IPS DF 6.9 (cell line): ENCODE measurements around the gene ROR1.

Source experiments
- DNase-seq: peaks from one replicate; pipeline ENCODE4 v3.0.0-alpha.2; 2013; ENCODE audit warnings: low read depth, low spot score
- H3K27ac ChIP-seq: one replicate; pipeline ENCODE4 v1.5.1; 2013; ENCODE audit warnings: low read length, control low read depth
- H3K27me3 ChIP-seq: 2 replicates; pipeline ENCODE4 v1.6.1; 2013; ENCODE audit warnings: mild to moderate bottlenecking, low read length; ENCODE audit not compliant: control insufficient read depth, insufficient read depth
- H3K36me3 ChIP-seq: 2 replicates; pipeline ENCODE4 v1.6.1; 2013; ENCODE audit warnings: low read length; ENCODE audit not compliant: control insufficient read depth, insufficient read depth
- H3K4me1 ChIP-seq: 2 replicates; pipeline ENCODE4 v1.6.1; 2013; ENCODE audit warnings: low read length; ENCODE audit not compliant: control insufficient read depth, insufficient read depth
- H3K4me3 ChIP-seq: 2 replicates; pipeline ENCODE4 v1.5.1; 2013; ENCODE audit warnings: mild to moderate bottlenecking, low read length
- H3K9me3 ChIP-seq: 2 replicates; pipeline ENCODE4 v1.6.1; 2013; ENCODE audit warnings: low read length, inconsistent platforms; ENCODE audit not compliant: control insufficient read depth, insufficient read depth
- WGBS: extraction: QIAGEN DNeasy Blood & Tissue Kit; methylation state at CpG from one replicate; pipeline ENCODE4 v1.1.7; 2013; ENCODE audit warnings: mixed read lengths, missing lambda C conversion rate; ENCODE audit not compliant: insufficient read length, insufficient coverage; 5-methylcytosine and 5-hydroxymethylcytosine counted together

Gene ROR1

DNA sequence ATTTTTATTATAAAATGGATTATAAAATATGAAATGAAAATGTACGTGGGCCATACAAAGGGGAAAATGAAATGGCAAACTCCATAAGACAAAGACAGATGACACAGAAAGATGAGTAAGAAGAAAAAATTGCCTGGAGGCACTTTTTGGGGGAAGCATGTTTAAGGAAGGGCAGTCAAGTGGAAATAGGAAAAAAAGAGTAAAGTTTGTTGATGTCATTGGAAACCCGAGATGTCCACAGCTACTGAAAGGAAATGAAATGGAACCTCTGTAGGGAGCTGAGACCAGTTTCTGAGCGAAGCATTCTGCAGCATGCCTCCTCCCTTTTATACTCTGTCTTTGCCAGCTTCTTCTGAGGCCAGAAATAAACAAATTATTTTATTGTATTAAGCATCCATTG lies 226.2 kb downstream of the ROR1 start:
- 100% methylated on average over 1 of the region's 3 CpGs for WGBS
- Histone ChIP-seq H3K4me3 (no peak overlapping the region), H3K27ac (no peak overlapping the region), H3K4me1 (no peaks in the 10 kb centered on the region), H3K27me3 (no peaks in the 10 kb centered on the region), H3K9me3 (no peaks in the 10 kb centered on the region), H3K36me3 (no peaks in the 10 kb centered on the region)
- no peak for DNase-seq

DNA sequence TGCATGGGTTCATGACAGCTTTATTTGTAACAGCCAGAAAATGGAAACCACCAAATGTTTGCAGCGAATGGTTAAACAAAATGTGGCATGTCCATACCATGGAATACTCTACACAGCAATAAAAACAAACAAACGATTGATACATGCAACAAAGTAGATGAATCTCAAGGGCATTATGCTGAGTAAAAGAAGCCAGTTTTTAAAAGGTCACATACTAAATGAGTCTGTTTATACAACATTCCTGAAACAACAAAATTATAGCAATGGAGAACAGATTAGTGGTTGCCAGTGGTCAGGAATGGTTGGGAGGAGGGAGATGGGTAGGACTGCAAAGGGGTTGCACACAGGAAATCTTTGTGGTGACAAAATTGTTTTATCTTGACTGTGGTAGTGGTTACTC lies 227.2 kb downstream of the ROR1 start:
- Histone ChIP-seq H3K27me3 (no peaks in the 10 kb centered on the region), H3K36me3 (no peaks in the 10 kb centered on the region), H3K4me1 (no peaks in the 10 kb centered on the region), H3K9me3 (no peaks in the 10 kb centered on the region), H3K4me3 (no peak overlapping the region), H3K27ac (no peak overlapping the region)
- WGBS, result no CpG with 5 or more reads among the region's 2 CpGs
- no peak for DNase-seq

DNA sequence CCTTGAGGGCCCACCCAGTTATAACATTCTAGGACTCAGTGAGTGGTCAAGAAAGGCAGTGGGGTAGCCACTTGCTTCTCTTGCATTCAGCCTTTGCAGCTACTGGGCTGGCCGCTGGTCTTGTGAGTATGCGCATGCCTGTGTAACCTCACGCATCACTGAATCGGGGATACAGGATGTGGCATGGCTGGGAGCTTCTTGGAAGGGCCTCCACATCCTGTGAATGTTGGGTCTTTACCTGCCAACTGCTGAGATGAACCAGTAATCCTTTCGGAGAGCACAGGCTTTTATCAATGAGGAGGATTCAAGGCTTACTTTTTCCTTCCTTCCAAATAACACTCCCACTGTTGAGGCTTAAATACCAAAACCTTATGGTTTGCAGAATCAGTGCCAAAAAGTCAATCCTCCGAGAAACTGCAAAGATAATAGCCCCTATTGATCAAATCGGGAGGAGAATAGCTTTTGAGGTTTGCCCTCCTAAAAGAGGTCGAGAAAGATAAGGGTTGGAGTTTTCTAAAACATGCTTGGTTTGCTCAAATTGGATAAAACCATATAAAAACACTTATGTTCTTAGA lies 230.7 kb downstream of the ROR1 start:
- Histone ChIP-seq H3K27ac (no peak overlapping the region), H3K9me3 (no peaks in the 10 kb centered on the region), H3K27me3 (no peaks in the 10 kb centered on the region), H3K4me3 (no peak overlapping the region), H3K36me3 (no peaks in the 10 kb centered on the region; the same call in 1 of the 2 replicates), H3K4me1 (peaks cover 2% of the 10 kb centered on the region; the same call in 1 of the 2 replicates)
- no peak for DNase-seq
- no CpG with 5 or more reads among the region's 8 CpGs for WGBS

DNA sequence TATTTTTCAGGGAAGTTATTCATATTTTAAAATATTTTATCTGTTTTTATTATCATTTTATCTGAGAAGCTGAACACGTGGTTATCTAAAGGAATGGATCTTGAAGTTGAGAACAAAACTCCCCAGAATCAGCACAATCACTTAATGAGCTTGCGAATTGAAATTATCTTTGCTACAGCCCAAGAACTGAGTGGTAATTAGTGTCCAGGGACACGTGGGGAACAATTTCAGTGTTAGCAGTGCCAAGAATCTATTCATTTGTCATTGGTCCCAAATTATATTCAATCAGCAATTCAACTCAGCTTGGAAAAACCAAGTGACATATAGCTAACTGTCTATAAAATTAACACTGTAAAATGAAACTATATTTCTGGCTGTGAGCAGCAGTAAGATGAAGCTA lies 232.0 kb downstream of the ROR1 start:
- H3K4me1 ChIP-seq, result peaks cover 2% of the 10 kb centered on the region; the same call in 1 of the 2 replicates
- no peaks in the 10 kb centered on the region; the same call in 1 of the 2 replicates for H3K36me3 ChIP-seq
- H3K27ac ChIP-seq, result no peak overlapping the region
- WGBS, result no CpG with 5 or more reads among the region's 3 CpGs
- DNase-seq, result no peak
- no peaks in the 10 kb centered on the region for H3K27me3 ChIP-seq
- no peak overlapping the region for H3K4me3 ChIP-seq
- no peaks in the 10 kb centered on the region for H3K9me3 ChIP-seq

DNA sequence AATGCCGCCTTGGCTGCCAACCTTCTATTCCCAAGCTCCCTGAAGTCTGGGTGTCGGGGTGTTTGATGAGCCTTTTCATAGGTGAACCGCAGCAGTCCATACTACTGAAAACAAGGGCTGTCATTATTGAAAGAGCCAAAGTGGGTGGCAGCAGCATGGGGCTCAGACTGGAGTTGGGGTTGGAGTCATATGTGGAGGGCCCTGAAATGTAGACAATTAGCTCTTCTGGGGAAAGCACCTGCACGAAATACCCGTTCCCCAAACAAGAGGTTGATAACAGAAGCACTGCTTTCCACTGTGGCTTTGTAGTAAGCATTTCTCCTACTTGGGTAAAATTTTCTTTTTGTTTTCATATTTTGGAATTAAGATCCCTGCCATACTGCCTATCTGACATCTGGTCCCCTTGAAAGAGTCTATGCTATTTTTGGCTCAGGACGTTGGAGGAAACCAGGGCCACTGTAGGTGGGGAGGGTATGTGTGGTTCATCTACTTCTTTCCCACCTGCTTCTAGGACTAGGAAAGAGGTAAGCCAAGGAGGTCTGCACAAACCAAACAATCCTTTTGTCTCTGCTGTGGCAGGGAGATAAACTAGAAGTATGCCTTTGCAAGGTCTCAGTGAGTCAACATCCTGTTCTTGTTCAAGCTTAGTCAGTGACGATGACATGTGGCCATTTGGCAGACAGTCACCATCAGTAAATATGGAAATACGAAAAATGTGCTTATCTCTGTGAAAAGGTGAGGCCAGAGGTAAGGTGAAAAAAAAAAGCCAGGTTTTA lies 232.6 kb downstream of the ROR1 start:
- no peak overlapping the region for H3K4me3 ChIP-seq
- H3K36me3 ChIP-seq, result no peaks in the 10 kb centered on the region; the same call in 1 of the 2 replicates
- no peaks in the 10 kb centered on the region for H3K9me3 ChIP-seq
- no peak overlapping the region for H3K27ac ChIP-seq
- H3K27me3 ChIP-seq, result no peaks in the 10 kb centered on the region
- no peak for DNase-seq
- no CpG with 5 or more reads among the region's 8 CpGs for WGBS
- H3K4me1 ChIP-seq, result peaks cover 2% of the 10 kb centered on the region; the same call in 1 of the 2 replicates

- Histone ChIP-seq H3K36me3 (peaks cover 2% of the 10 kb centered on the region; the same call in 1 of the 2 replicates), H3K4me3 (no peak overlapping the region), H3K27me3 (no peaks in the 10 kb centered on the region), H3K4me1 (peaks cover 2% of the 10 kb centered on the region; the same call in 1 of the 2 replicates), H3K27ac (no peak overlapping the region), H3K9me3 (no peaks in the 10 kb centered on the region)
- no CpG with 5 or more reads among the region's 1 CpG for WGBS
- DNase-seq, result no peak
These were observed 236.5 kb downstream of the ROR1 start for GRCh38 chr1:64010316-64010715.

DNA sequence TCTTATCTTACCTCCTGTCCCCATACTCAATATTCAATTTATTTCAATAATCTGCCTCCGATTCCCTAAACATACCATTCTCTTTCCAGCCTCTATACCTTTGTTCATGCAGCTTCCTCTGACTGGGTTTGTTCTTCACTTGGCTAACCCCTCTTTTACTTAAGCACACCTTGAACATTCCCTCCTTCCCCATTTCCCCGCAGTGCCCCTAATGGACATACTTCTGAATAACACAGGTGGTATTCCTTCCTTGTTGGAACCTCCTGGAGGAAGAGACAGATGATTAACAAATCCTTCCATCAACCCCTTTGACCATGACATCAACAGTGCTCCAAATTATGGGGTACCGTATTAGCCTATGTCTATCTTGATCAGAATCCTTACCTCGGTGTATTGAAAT lies 239.6 kb downstream of the ROR1 start:
- Histone ChIP-seq H3K4me1 (no peaks in the 10 kb centered on the region), H3K9me3 (no peaks in the 10 kb centered on the region), H3K4me3 (no peak overlapping the region), H3K27ac (no peak overlapping the region), H3K36me3 (peaks cover 2% of the 10 kb centered on the region; the same call in 1 of the 2 replicates), H3K27me3 (no peaks in the 10 kb centered on the region)
- WGBS, result 100% methylated on average over 1 of the region's 4 CpGs
- no peak for DNase-seq

DNA sequence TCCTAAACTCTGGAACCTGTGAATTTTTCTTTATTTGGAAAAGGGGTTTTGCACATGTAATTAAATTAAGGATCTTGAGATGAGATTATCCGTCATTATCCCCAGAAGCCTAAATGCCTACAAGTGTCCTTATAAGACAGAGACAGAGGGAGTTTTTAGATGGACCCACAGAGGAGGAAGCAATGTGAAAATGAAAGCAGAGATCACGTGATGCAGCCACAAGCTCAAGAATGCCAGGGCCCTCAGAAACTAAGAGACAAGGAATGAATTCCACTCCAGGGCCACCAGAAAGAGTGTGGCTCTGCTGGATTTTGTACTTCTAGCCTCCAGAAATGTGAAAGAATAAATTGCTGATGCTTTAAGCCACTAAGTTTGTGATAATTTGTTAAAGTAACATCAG lies 246.0 kb downstream of the ROR1 start:
- no CpG with 5 or more reads among the region's 2 CpGs for WGBS
- Histone ChIP-seq H3K4me1 (no peaks in the 10 kb centered on the region), H3K27ac (no peak overlapping the region), H3K9me3 (no peaks in the 10 kb centered on the region), H3K4me3 (no peak overlapping the region), H3K27me3 (no peaks in the 10 kb centered on the region), H3K36me3 (no peaks in the 10 kb centered on the region)
- DNase-seq, result no peak

- DNase-seq, result no peak
- Histone ChIP-seq H3K36me3 (no peaks in the 10 kb centered on the region), H3K9me3 (no peaks in the 10 kb centered on the region), H3K4me1 (no peaks in the 10 kb centered on the region), H3K27me3 (no peaks in the 10 kb centered on the region), H3K4me3 (no peak overlapping the region), H3K27ac (no peak overlapping the region)
- WGBS, result no CpG with 5 or more reads among the region's 3 CpGs
These were observed 247.2 kb downstream of the ROR1 start for GRCh38 chr1:64021066-64021465.

DNA sequence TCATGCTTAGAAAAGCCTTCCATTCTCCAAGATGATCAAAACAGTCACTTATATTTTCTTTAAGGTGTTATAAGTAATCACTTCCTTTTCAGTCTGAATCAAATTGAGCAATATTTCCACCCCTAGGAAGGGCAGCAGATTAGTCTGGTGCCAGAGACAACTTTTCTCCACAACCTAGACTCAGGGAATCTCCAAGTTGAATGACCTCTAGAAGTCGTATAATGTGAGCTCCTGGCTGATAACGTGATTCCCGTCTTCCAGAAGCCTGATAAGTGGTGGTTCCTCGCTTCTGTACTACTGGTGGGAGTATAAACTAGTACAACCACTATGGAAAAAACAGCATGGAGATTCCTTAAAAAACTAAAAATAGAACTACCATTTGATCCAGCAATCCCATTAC lies 251.2 kb downstream of the ROR1 start:
- H3K4me3 ChIP-seq, result no peak overlapping the region
- no peaks in the 10 kb centered on the region for H3K9me3 ChIP-seq
- no peaks in the 10 kb centered on the region for H3K27me3 ChIP-seq
- WGBS, result no CpG with 5 or more reads among the region's 4 CpGs
- H3K4me1 ChIP-seq, result no peaks in the 10 kb centered on the region
- DNase-seq, result no peak
- H3K27ac ChIP-seq, result no peak overlapping the region
- H3K36me3 ChIP-seq, result no peaks in the 10 kb centered on the region
